Sigmoid colon (tissue), 4 donors: ENCODE measurements around the gene MRPL37.

Source experiments
- EP300 ChIP-seq, 4 donors: sonication (generic); formaldehyde crosslinking; IDR thresholded peaks; one replicate each; pipeline ENCODE4 v1.6.1; 2017; ENCODE audit warnings: antibody characterized with exemption in 4 of 4
- POLR2A ChIP-seq, 2 donors: fragments of 450-650 bp; IDR thresholded peaks; one replicate each; pipeline ENCODE4 v1.6.1; 2016; ENCODE audit warnings: antibody characterized with exemption in 2 of 2, mild to moderate bottlenecking in 2 of 2, moderate library complexity in 2 of 2
- POLR2AphosphoS5 ChIP-seq, 4 donors: sonication (generic); formaldehyde crosslinking; IDR thresholded peaks; one replicate each; pipeline ENCODE4 v1.6.1; 2017; ENCODE audit warnings: antibody characterized with exemption in 4 of 4
- TF ChIP-seq, protein P1 (sequence below), 4 experiments: fragments of 450-650 bp in 3 of 4; fragments of 200-600 bp in 1 of 4; IDR thresholded peaks; one replicate each; pipeline ENCODE4 v1.5.1; 2016 to 2019; ENCODE audit warnings: antibody characterized with exemption in 4 of 4, mild to moderate bottlenecking in 3 of 4, moderate library complexity in 2 of 4

GRCh38 chr1:54257876-54258275, 57.9 kb downstream of the MRPL37 start:
- TF ChIP-seq, protein P1, sequence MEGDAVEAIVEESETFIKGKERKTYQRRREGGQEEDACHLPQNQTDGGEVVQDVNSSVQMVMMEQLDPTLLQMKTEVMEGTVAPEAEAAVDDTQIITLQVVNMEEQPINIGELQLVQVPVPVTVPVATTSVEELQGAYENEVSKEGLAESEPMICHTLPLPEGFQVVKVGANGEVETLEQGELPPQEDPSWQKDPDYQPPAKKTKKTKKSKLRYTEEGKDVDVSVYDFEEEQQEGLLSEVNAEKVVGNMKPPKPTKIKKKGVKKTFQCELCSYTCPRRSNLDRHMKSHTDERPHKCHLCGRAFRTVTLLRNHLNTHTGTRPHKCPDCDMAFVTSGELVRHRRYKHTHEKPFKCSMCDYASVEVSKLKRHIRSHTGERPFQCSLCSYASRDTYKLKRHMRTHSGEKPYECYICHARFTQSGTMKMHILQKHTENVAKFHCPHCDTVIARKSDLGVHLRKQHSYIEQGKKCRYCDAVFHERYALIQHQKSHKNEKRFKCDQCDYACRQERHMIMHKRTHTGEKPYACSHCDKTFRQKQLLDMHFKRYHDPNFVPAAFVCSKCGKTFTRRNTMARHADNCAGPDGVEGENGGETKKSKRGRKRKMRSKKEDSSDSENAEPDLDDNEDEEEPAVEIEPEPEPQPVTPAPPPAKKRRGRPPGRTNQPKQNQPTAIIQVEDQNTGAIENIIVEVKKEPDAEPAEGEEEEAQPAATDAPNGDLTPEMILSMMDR (IDR thresholded peaks at IDR 0.05): no peak
- TF ChIP-seq POLR2A (IDR thresholded peaks at IDR 0.05): no peak
- no peak for TF ChIP-seq POLR2AphosphoS5 (IDR thresholded peaks at IDR 0.05)
- no peak for TF ChIP-seq EP300 (IDR thresholded peaks at IDR 0.05)
